Mucosa of descending colon (tissue), 3 donors: ENCODE data around the gene SMG7. TPM values are rescaled to one million over a fixed set of nuclear protein-coding genes. Genes with fewer than 3 reads are reported as not detected.

Experiments used
- ATAC-seq: fragments of 200-7000 bp; cut with Tn5 transposase; one replicate; pipeline ENCODE4 v1.9.1; 2020; ENCODE audit warnings: mild to moderate bottlenecking, moderate library complexity
- DNase-seq, 3 donors: peaks; one replicate each; pipeline ENCODE4 v3.0.0-alpha.2; 2020
- H3K36me3 ChIP-seq: fragments of 200-600 bp; one replicate; pipeline ENCODE4 v1.8.0; 2021; ENCODE audit warnings: low read depth, mild to moderate bottlenecking
- H3K4me1 ChIP-seq: fragments of 200-600 bp; one replicate; pipeline ENCODE4 v1.8.0; 2021; ENCODE audit warnings: low read depth, mild to moderate bottlenecking
- H3K4me3 ChIP-seq: fragments of 200-600 bp; one replicate; pipeline ENCODE4 v1.8.0; 2021; ENCODE audit warnings: mild to moderate bottlenecking
- H3K9me3 ChIP-seq: fragments of 200-600 bp; one replicate; pipeline ENCODE4 v1.8.0; 2021; ENCODE audit warnings: mild to moderate bottlenecking
- intact Hi-C, 2 donors: fragments of 100-400 bp; cut with DNase I in 1 of 2; cut with micrococcal nuclease in 1 of 2; formaldehyde crosslinking; loops; one replicate each; pipeline versions ENCODE4 v1.11.0 to v1.11.1; 2022; cut with DNase I, micrococcal nuclease
- total RNA-seq, 3 donors: library from RNA; stranded (reverse); fragmentation: NEBNext Ultra II Directional in 2 of 3; extraction: Animal tissue kit (Norgen Biotek cat#: 25700) in 2 of 3; gene quantifications; one replicate each; pipeline versions ENCODE4 v1.2.1 to v1.2.4, GENCODE V29; 2021 to 2023
- TF ChIP-seq, protein P1 (sequence below): fragments of 200-600 bp; IDR thresholded peaks from one replicate; pipeline ENCODE4 v1.8.0; 2022; ENCODE audit warnings: antibody characterized with exemption, mild to moderate bottlenecking
- donor health status: DM: no; HTN: no; CAD: no; lungs with moderate emphysema.
- donor health status: DM: no; HTN: no; CAD: no.
- donor health status: DM: no; HTN: yes; CAD: no.

SMG7 gene
- total RNA-seq, 3 donors from 2014 or later = 62.7 to 69.9 (median 66.4) TPM

DNA sequence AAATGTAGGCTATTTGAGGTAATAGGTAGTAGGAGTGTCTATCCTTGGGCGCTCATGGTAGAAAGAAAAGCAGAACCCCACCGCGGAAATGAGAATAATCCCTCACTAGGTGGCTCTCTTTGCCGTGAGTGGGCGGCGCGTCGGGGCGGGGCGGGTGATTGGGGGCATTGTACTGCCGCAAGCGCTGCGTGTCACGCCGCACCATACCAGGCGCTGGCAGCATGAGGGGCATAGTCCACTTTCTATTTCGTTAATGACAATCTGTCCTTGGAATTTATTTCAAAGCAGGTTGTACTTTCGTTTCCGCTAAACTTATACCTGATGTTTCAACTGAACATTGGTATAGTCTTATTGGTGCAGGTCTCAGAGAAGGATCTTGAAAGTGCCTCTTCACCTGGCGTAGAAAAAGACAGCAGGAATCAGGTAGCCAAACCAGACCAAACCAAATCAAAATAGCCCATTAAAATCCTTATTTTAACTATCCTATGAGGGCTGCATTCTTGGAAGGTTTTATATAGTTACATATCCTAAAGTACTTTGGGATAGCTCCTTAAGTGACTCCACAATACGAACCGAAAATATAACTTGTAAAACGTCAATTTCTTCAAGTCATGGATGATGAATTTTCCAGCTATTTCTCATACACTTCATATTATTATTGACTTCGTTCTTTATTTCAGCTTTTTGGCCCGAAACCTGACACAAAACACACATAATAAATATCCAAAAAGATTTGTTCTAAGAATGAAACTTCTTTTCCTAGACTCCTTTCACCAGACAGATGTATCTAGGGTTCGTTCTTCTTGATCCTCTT lies 1.9 kb upstream of the SMG7 start:
- no peaks in the 10 kb centered on the region for H3K36me3 ChIP-seq
- H3K9me3 ChIP-seq = no peaks in the 10 kb centered on the region
- intact Hi-C loops = loop anchor here in 1 of 2 donors (10.0 kb wide), 1 partner anchor 74 kb away; no protein-coding TSS in a partner anchor
- peak; percentile 92 to 96 (median 95) for DNase-seq
- peak overlapping the region; percentile 98 for H3K4me3 ChIP-seq
- H3K4me1 ChIP-seq = peaks cover 19% of the 10 kb centered on the region
- TF ChIP-seq, protein P1, sequence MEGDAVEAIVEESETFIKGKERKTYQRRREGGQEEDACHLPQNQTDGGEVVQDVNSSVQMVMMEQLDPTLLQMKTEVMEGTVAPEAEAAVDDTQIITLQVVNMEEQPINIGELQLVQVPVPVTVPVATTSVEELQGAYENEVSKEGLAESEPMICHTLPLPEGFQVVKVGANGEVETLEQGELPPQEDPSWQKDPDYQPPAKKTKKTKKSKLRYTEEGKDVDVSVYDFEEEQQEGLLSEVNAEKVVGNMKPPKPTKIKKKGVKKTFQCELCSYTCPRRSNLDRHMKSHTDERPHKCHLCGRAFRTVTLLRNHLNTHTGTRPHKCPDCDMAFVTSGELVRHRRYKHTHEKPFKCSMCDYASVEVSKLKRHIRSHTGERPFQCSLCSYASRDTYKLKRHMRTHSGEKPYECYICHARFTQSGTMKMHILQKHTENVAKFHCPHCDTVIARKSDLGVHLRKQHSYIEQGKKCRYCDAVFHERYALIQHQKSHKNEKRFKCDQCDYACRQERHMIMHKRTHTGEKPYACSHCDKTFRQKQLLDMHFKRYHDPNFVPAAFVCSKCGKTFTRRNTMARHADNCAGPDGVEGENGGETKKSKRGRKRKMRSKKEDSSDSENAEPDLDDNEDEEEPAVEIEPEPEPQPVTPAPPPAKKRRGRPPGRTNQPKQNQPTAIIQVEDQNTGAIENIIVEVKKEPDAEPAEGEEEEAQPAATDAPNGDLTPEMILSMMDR = peak; percentile 33
- ATAC-seq = peak; percentile 74

DNA sequence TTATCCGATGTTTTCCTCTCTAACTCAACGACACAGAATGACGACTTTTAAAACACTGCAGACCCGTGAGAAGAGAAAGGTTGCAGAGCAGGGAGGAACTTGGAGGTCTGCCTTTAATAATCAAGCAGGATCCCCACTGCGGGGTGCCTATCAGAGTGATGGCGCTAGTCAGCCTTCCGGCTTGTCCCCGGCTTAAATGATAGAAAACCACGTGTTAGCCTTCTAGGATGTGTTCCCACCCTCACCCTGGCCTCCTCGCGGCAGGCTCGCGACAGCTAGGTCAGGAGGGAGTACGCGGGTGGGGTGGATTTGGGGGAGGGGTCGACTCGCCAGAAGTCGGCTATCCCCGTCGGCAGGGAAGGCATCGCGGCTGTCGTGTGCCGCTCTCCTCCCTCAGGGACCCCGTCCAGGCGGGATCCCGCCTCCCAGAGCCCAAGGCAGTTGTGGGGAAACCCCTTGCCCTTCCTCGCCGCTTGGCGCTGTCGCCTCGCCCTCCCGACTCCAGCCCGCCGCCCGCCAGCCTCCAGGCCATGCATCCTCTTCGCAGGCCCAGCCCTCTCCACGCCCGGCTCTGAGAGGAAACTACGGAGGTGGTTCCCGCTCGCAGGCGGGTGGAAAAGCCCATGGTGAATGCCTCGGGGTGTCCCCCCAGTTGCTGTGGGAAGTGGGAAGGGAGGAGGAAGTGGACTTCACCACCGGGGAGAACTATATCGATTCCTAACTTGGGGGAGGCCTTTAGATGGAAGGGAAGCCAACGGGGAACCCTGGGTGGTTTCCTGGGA lies 1.1 kb upstream of the SMG7 start:
- peak; percentile 74 to 89 (median 85) for DNase-seq
- peak; percentile 47 for ATAC-seq
- Histone ChIP-seq H3K4me3 (peak overlapping the region; percentile 98), H3K9me3 (no peaks in the 10 kb centered on the region), H3K36me3 (no peaks in the 10 kb centered on the region), H3K4me1 (peaks cover 19% of the 10 kb centered on the region)
- intact Hi-C loops = loop anchor here in 1 of 2 donors (10.0 kb wide), 1 partner anchor 74 kb away; no protein-coding TSS in a partner anchor
- TF ChIP-seq, protein P1 = no peak

DNA sequence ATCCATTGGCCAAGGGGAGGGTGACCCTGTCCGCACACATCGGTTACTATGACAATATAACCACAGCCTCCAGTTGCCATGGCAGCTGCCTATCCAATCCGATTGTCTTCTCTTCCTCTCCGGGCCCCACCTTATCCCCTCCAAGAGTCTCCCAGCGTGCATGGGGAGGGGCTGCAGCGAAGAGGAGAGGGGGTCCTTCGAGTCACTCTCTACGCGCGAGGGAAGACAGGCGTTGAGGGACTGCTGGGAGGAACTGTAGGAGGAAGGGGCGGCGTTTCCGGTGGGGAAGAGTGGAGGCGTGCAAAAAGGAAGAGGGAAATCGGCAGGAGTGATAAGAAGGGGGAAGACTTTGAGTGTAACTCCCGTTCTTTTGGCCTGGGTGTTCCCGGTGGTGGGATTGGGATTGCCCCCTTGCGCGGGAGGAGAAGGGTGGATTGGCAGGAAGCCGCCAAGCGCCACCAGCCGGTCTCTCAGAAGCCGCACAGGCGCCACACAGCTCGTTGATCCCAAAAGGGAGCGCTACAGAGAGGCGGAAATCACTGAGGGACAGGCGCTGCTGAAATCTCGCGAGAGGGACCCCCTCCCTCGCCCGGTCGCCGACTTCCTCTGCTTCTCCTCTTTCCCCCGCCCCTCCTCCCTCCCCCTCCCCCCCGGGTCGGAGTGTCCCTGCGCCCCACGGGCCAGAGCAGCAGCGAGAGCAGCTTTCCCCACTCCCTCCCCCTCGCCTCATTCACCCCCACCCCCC lies 384 bp upstream of the SMG7 start:
- peak; percentile 97 to 98 (median 98) for DNase-seq
- TF ChIP-seq, protein P1 = no peak
- H3K36me3 ChIP-seq = no peaks in the 10 kb centered on the region
- peak overlapping the region; percentile 98 for H3K4me3 ChIP-seq
- no peaks in the 10 kb centered on the region for H3K9me3 ChIP-seq
- ATAC-seq = peak; percentile 77
- intact Hi-C loops = loop anchor here in 1 of 2 donors (10.0 kb wide), 1 partner anchor 73 kb away; no protein-coding TSS in a partner anchor
- peaks cover 21% of the 10 kb centered on the region for H3K4me1 ChIP-seq

GRCh38 chr1:183473217-183473536 lies 878 bp downstream of the SMG7 start:
- H3K36me3 ChIP-seq = no peaks in the 10 kb centered on the region
- TF ChIP-seq, protein P1 = no peak
- H3K4me3 ChIP-seq = peak overlapping the region; percentile 98
- H3K4me1 ChIP-seq = peaks cover 25% of the 10 kb centered on the region
- ATAC-seq = no peak
- intact Hi-C loops = loop anchor here in 1 of 2 donors (10.0 kb wide), 1 partner anchor 72 kb away; no protein-coding TSS in a partner anchor
- DNase-seq = peak in 1 of 3 donors; percentile 10
- H3K9me3 ChIP-seq = no peaks in the 10 kb centered on the region

GRCh38 chr1:183476081-183476480 lies 3.8 kb downstream of the SMG7 start:
- no peak for DNase-seq
- H3K9me3 ChIP-seq = no peaks in the 10 kb centered on the region
- TF ChIP-seq, protein P1 = no peak
- H3K36me3 ChIP-seq = no peaks in the 10 kb centered on the region
- H3K4me3 ChIP-seq = no peak overlapping the region
- intact Hi-C loops = loop anchor here in 1 of 2 donors (10.0 kb wide), 1 partner anchor 69 kb away; no protein-coding TSS in a partner anchor
- H3K4me1 ChIP-seq = peaks cover 44% of the 10 kb centered on the region
- ATAC-seq = no peak
